HG03354 (cell line): ENCODE results near the gene POLR1A.

Experiments
- ATAC-seq: cut with Tn5 transposase; IDR thresholded peaks from one replicate; pipeline ENCODE4 v1.9.1; 2021; ENCODE audit warnings: mild to moderate bottlenecking; ENCODE audit not compliant: unreplicated experiment, poor library complexity, severe bottlenecking

Gene POLR1A

GRCh38 chr2:86039963-86040655, 65.6 kb downstream of the POLR1A start:
- no peak for ATAC-seq

GRCh38 chr2:86039178-86039962, 66.3 kb downstream of the POLR1A start:
- no peak for ATAC-seq

GRCh38 chr2:86038291-86039081, 67.2 kb downstream of the POLR1A start:
- peak; percentile 46 for ATAC-seq

GRCh38 chr2:86037795-86038192, 67.9 kb downstream of the POLR1A start:
- ATAC-seq: no peak

GRCh38 chr2:86037141-86037794, 68.4 kb downstream of the POLR1A start:
- no peak for ATAC-seq

- no peak for ATAC-seq
These were observed 69.0 kb downstream of the POLR1A start for GRCh38 chr2:86036669-86037138.

GRCh38 chr2:86035883-86036668, 69.6 kb downstream of the POLR1A start:
- ATAC-seq: peak; percentile 76

GRCh38 chr2:86035376-86035882, 70.3 kb downstream of the POLR1A start:
- no peak for ATAC-seq

- ATAC-seq: no peak
These were observed 71.7 kb downstream of the POLR1A start for GRCh38 chr2:86033751-86034692.

GRCh38 chr2:86032861-86033595, 72.7 kb downstream of the POLR1A start:
- no peak for ATAC-seq

- ATAC-seq: no peak
These were observed 74.1 kb downstream of the POLR1A start for GRCh38 chr2:86031606-86032005.

- ATAC-seq: no peak
These were observed 74.5 kb downstream of the POLR1A start for GRCh38 chr2:86031151-86031550.

- no peak for ATAC-seq
These were observed 75.8 kb downstream of the POLR1A start for GRCh38 chr2:86029873-86030272.

- ATAC-seq: no peak
These were observed 76.8 kb downstream of the POLR1A start for GRCh38 chr2:86028766-86029381.

GRCh38 chr2:86027922-86028765, 77.5 kb downstream of the POLR1A start:
- no peak for ATAC-seq
